Panc1 (cell line): ENCODE data around the gene HOXC9. TPM values are rescaled to one million over a fixed set of nuclear protein-coding genes. Genes with fewer than 3 reads are reported as not detected.

ENCODE experiments used
- ATAC-seq: fragments of 200-7000 bp; cut with Tn5 transposase; 2 replicates; pipeline ENCODE4 v1.9.1; 2020; ENCODE audit warnings: mild to moderate bottlenecking, moderate library complexity
- BruUV-seq: library from RNA; stranded (reverse); fragments of 400-500 nt; replicated peaks from 2 replicates; lab custom pipeline; 2021; lab: Mats Ljungman, UMichigan
- CTCF ChIA-PET: fragments of 300-600 bp; sonication (Branson Sonifier 250); formaldehyde crosslinking; loops from one replicate; lab custom pipeline; 2022; ENCODE audit warnings: antibody characterized with exemption; lab: Charles Lee
- POLR2A ChIA-PET: fragments of 300-600 bp; sonication (Branson Sonifier 250); formaldehyde crosslinking; loops from one replicate; lab custom pipeline; 2022; ENCODE audit warnings: antibody characterized with exemption; lab: Charles Lee
- DNase-seq: peaks from one replicate; pipeline ENCODE4 v3.0.0-alpha.2; 2010; ENCODE audit warnings: low read depth, low spot score
- H3K27ac ChIP-seq: 2 replicates; pipeline ENCODE4 v1.5.1; 2011; ENCODE audit warnings: mild to moderate bottlenecking, low read length, inconsistent platforms
- H3K27me3 ChIP-seq: fragments of 200-500 bp; sonication (Bioruptor generic); 2 replicates; pipeline ENCODE4 v1.6.0; 2014; ENCODE audit warnings: low read length, inconsistent platforms; ENCODE audit not compliant: control insufficient read depth, insufficient read depth
- H3K36me3 ChIP-seq: fragments of 200-500 bp; sonication (Bioruptor generic); 2 replicates; pipeline ENCODE4 v1.5.1; 2014; ENCODE audit warnings: inconsistent platforms, mild to moderate bottlenecking, low read length, moderate library complexity; ENCODE audit not compliant: control insufficient read depth, insufficient read depth
- H3K4me1 ChIP-seq: 2 replicates; pipeline ENCODE4 v1.5.1; 2011; ENCODE audit warnings: inconsistent platforms, mild to moderate bottlenecking, low read length, moderate library complexity; ENCODE audit not compliant: control insufficient read depth, insufficient read depth
- H3K4me3 ChIP-seq, 2 experiments: 2 replicates each; pipeline ENCODE4 v1.5.1; 2011 to 2012; ENCODE audit warnings: low read depth in 2 of 2, low read length in 2 of 2, mild to moderate bottlenecking in 2 of 2, inconsistent platforms in 1 of 2, moderate library complexity in 1 of 2
- H3K9me3 ChIP-seq: fragments of 200-500 bp; sonication (Bioruptor generic); 2 replicates; pipeline ENCODE4 v1.5.1; 2014; ENCODE audit warnings: low read depth, mild to moderate bottlenecking, inconsistent platforms, low read length, moderate library complexity; ENCODE audit not compliant: control insufficient read depth, insufficient read depth
- CTCF ChIP-seq: fragments of 450-650 bp; IDR thresholded peaks from 2 replicates; pipeline ENCODE4 v1.5.1; 2017; ENCODE audit warnings: mild to moderate bottlenecking
- POLR2AphosphoS5 ChIP-seq: IDR thresholded peaks from 2 replicates; pipeline ENCODE4 v1.6.1; 2012; ENCODE audit warnings: mild to moderate bottlenecking, low read depth, low read length, moderate library complexity
- REST ChIP-seq, 2 experiments: IDR thresholded peaks; 2 replicates each; pipeline ENCODE4 v1.6.1; 2011 to 2012; ENCODE audit warnings: low read depth in 2 of 2, control low read depth in 1 of 2, low read length in 1 of 2, mild to moderate bottlenecking in 1 of 2, moderate library complexity in 1 of 2; ENCODE audit not compliant: insufficient read depth in 1 of 2
- SIN3A ChIP-seq: IDR thresholded peaks from 2 replicates; pipeline ENCODE4 v1.6.1; 2012; ENCODE audit warnings: low read depth, mild to moderate bottlenecking, low read length, moderate library complexity, borderline replicate concordance; ENCODE audit not compliant: insufficient read depth
- TCF7L2 ChIP-seq: IDR thresholded peaks from 2 replicates; pipeline ENCODE4 v1.6.1; 2011; ENCODE audit warnings: mild to moderate bottlenecking, low read depth, low read length, inconsistent platforms
- in situ Hi-C: cut with HindIII; loops from 2 replicates; pipeline ENCODE4 v1.10.0; 2016; ENCODE audit warnings: low sequenced_read_pairs, low pct_unique_long_range_greater_than_20kb
- intact Hi-C: fragments of 100-400 bp; cut with micrococcal nuclease; formaldehyde crosslinking; loops from one replicate; pipeline ENCODE4 v1.10.0; 2022; ENCODE audit not compliant: unreplicated experiment
- total RNA-seq: library from RNA; stranded (reverse); gene quantifications from one replicate; pipeline ENCODE4 v1.2.1, GENCODE V29; 2021; ENCODE audit not compliant: unreplicated experiment

Gene HOXC9
- total RNA-seq, 1 experiment from 2014 or later: 37.2 TPM

GRCh38 chr12:54046809-54047159, 46.8 kb downstream of the HOXC9 start:
- Histone ChIP-seq H3K4me1 (peaks cover 84% of the 10 kb centered on the region), H3K4me3 (no peak overlapping the region), H3K27ac (no peak overlapping the region), H3K36me3 (no peaks in the 10 kb centered on the region), H3K27me3 (no peaks in the 10 kb centered on the region), H3K9me3 (no peaks in the 10 kb centered on the region)
- no TSS peak for BruUV-seq
- POLR2A ChIA-PET: no interaction called here
- ATAC-seq (no peak), DNase-seq (no peak)
- in situ Hi-C loops (no loop called here), intact Hi-C loops (no loop called here)
- TF ChIP-seq POLR2AphosphoS5 (no peak), CTCF (no peak), REST (IDR thresholded peaks at IDR 0.05; ENCODE audit: insufficient read depth in 1 of 2, low read depth in 2 of 2, low read length in 1 of 2) (no peak), TCF7L2 (no peak), SIN3A (no peak)
- CTCF ChIA-PET: no interaction called here

- in situ Hi-C loops (no loop called here), intact Hi-C loops (no loop called here)
- Histone ChIP-seq H3K36me3 (no peaks in the 10 kb centered on the region), H3K4me3 (no peak overlapping the region), H3K27me3 (no peaks in the 10 kb centered on the region), H3K4me1 (peaks cover 85% of the 10 kb centered on the region), H3K27ac (no peak overlapping the region), H3K9me3 (no peaks in the 10 kb centered on the region)
- TF ChIP-seq SIN3A: no peak
- no peak for TF ChIP-seq REST (IDR thresholded peaks at IDR 0.05; ENCODE audit: insufficient read depth in 1 of 2, low read depth in 2 of 2, low read length in 1 of 2)
- TF ChIP-seq POLR2AphosphoS5: no peak
- ATAC-seq: no peak
- ChIA-PET POLR2A (no interaction called here), CTCF (no interaction called here)
- no TSS peak for BruUV-seq
- no peak for DNase-seq
Observed at GRCh38 chr12:54047160-54047963, 47.4 kb downstream of the HOXC9 start.
